ENCODE results near the gene SLC12A8. TPM values are rescaled to one million over a fixed set of nuclear protein-coding genes. Genes with fewer than 3 reads are reported as not detected.

Gene SLC12A8
- total and polyA plus RNA-seq, 10 of the 15 experiments (the other 5 are each of a cell fraction or from before 2014, with no cell fraction given), result 2.5 to 71.6 (median 50.1) TPM

- no peak for TF ChIP-seq ZBTB4 (CRISPR knock-in tag; IDR thresholded peaks at IDR 0.05)
Observed at GRCh38 chr3:125151916-125152315, 60.6 kb downstream of the SLC12A8 start (continued).

DNA sequence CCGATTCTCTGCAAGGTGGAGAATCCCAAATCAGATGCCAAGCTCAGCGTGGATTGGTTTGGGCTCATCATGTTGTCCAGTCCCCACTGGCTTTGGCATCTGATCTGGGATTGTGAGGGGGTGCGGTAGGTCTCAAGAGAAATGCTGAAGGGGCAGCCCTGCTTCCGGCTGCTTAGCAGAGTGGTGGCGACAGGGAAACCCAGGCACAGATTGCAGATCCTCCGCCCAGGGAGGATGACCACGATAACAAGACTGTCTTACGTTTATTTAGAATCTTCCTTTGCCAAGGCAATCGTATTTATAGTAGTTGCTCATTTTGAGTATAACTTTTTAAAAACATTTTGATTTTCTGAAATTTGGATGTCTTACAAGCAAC, 61.1 kb downstream of the SLC12A8 start:
- in situ Hi-C loops (cut with MboI), result no loop called here

More for the DNA sequence above, 61.1 kb downstream of the SLC12A8 start:
- POLR2A ChIA-PET, result no interaction called here
- intact Hi-C loops (cut with micrococcal nuclease; ENCODE audit: unreplicated experiment), result loop anchor here (2.0 to 5.0 kb wide), 2 partner anchors 41 to 281 kb away; no protein-coding TSS in a partner anchor
- H3K27ac ChIP-seq (ENCODE audit: control insufficient read depth, insufficient read depth), result no peak overlapping the region
- H4K20me1 ChIP-seq (ENCODE audit: control insufficient read depth, insufficient read depth), result no peaks in the 10 kb centered on the region
- H3K4me1 ChIP-seq (ENCODE audit: control insufficient read depth, insufficient read depth, low read length), result peaks cover 54% of the 10 kb centered on the region
- no peaks in the 10 kb centered on the region for H3K36me3 ChIP-seq (ENCODE audit: control insufficient read depth in 2 of 2, insufficient read depth in 2 of 2, low read length in 1 of 2)
- RAD21 ChIA-PET (ENCODE audit: unreplicated experiment), result interaction anchor here (1.8 to 2.3 kb wide), 2 partner anchors 31 to 50 kb away, joined by 6 read pairs; no protein-coding TSS in a partner anchor
- ATAC-seq (no peak), DNase-seq (ENCODE audit: low read depth, low spot score) (no peak), FAIRE-seq (no peak)
- no peak overlapping the region for H3K4me3 ChIP-seq
- no TSS peak for BruUV-seq (replicated peaks)
- no peak overlapping the region for H2AFZ ChIP-seq (ENCODE audit: control insufficient read depth, low read depth, low read length)
- SMC1A ChIA-PET (ENCODE audit: uncharacterized antibody, unreplicated experiment), result interaction anchor here (0.6 to 2.1 kb wide), 2 partner anchors 26 to 28 kb away, joined by 3 to 7 read pairs; no protein-coding TSS in a partner anchor
- CTCF ChIA-PET, result interaction anchor here (0.5 to 2.1 kb wide), 10 partner anchors 8 to 435 kb away, joined by 3 to 10 read pairs (median 4); no protein-coding TSS in a partner anchor
- H3K27me3 ChIP-seq (replicated peaks in 1 of 2; ENCODE audit: control insufficient read depth in 2 of 2, insufficient read depth in 2 of 2, low read length in 1 of 2), result no peaks in the 10 kb centered on the region
- 91% methylated on average over 9 of the region's 9 CpGs for WGBS (ENCODE audit: insufficient coverage, insufficient replicate concordance, low lambda C conversion rate, missing lambda C conversion rate)
- H3K79me2 ChIP-seq (ENCODE audit: control insufficient read depth, insufficient read depth, low read length), result no peaks in the 10 kb centered on the region
- no peak overlapping the region for H3K9ac ChIP-seq (ENCODE audit: control insufficient read depth, insufficient read depth, low read length)
- H3K9me3 ChIP-seq (replicated peaks; ENCODE audit: control insufficient read depth, insufficient read depth, low read length), result no peaks in the 10 kb centered on the region
- TF ChIP-seq GATAD2B (conservative IDR thresholded peaks at IDR 0.05; ENCODE audit: low read depth) (no peak), RFX5 (IDR thresholded peaks at IDR 0.05; ENCODE audit: low read depth, low read length) (no peak), IKZF2 (IDR thresholded peaks at IDR 0.05) (no peak), FOXM1 (IDR thresholded peaks at IDR 0.05; ENCODE audit: low read depth, low read length) (no peak), ASH2L (IDR thresholded peaks at IDR 0.05; ENCODE audit: borderline replicate concordance, low read depth) (no peak), BRCA1 (IDR thresholded peaks at IDR 0.05; ENCODE audit: low read depth, low read length) (no peak)
- no peak overlapping the region for H3K4me2 ChIP-seq (ENCODE audit: control insufficient read depth, insufficient read depth)
